HepG2 (cell line): ENCODE results near the gene CNNM2. TPM values are rescaled to one million over a fixed set of nuclear protein-coding genes. Genes with fewer than 3 reads are reported as not detected.
A peak's percentile ranks its signal among the peaks of the same experiment; 100 is the strongest.

Source experiments
- AKAP8 ChIP-seq: sonication (generic); formaldehyde crosslinking; IDR thresholded peaks from 2 replicates; pipeline ENCODE4 v1.5.1; 2020; ENCODE audit warnings: mild to moderate bottlenecking, missing genetic modification reagents
- BCL6 ChIP-seq: IDR thresholded peaks from 2 replicates; pipeline ENCODE4 v1.6.1; 2016; ENCODE audit warnings: missing genetic modification reagents, missing compliant biosample characterization
- CCAR2 ChIP-seq: fragments of 200-400 bp; formaldehyde crosslinking; optimal IDR thresholded peaks from 2 replicates; pipeline ENCODE3; 2018; ENCODE audit warnings: low read depth, mild to moderate bottlenecking, low read length, moderate library complexity
- CENPT ChIP-seq: sonication (generic); formaldehyde crosslinking; IDR thresholded peaks from 2 replicates; pipeline ENCODE4 v1.8.0; 2022; ENCODE audit warnings: low read depth, mild to moderate bottlenecking, moderate library complexity, missing genetic modification reagents
- DNMT1 ChIP-seq: sonication (generic); formaldehyde crosslinking; IDR thresholded peaks from 2 replicates; pipeline ENCODE4 v1.5.1; 2020; ENCODE audit warnings: mild to moderate bottlenecking, missing genetic modification reagents
- HNRNPLL ChIP-seq: fragments of 200-400 bp; formaldehyde crosslinking; IDR thresholded peaks from 2 replicates; pipeline ENCODE4 v1.6.1; 2017; ENCODE audit warnings: mild to moderate bottlenecking, low read depth, low read length; ENCODE audit not compliant: poor library complexity, severe bottlenecking
- NFE2 ChIP-seq: sonication (generic); formaldehyde crosslinking; IDR thresholded peaks from 2 replicates; pipeline ENCODE4 v1.4.0; 2020; ENCODE audit warnings: missing genetic modification reagents
- NFKB2 ChIP-seq: sonication (generic); formaldehyde crosslinking; IDR thresholded peaks from 2 replicates; pipeline ENCODE4 v1.4.0; 2020; ENCODE audit warnings: missing genetic modification reagents, borderline replicate concordance
- ONECUT2 ChIP-seq: sonication (generic); formaldehyde crosslinking; IDR thresholded peaks from 2 replicates; pipeline ENCODE4 v1.4.0; 2020; ENCODE audit warnings: missing genetic modification reagents
- PHF5A ChIP-seq: IDR thresholded peaks from one replicate; pipeline ENCODE4 v1.6.1; 2018; ENCODE audit warnings: low read depth, missing genetic modification reagents; ENCODE audit not compliant: unreplicated experiment
- SIN3A ChIP-seq: IDR thresholded peaks from 2 replicates; pipeline ENCODE4 v1.6.1; 2011; ENCODE audit warnings: low read depth, mild to moderate bottlenecking, control low read depth, low read length, borderline replicate concordance
- TEAD3 ChIP-seq: optimal IDR thresholded peaks from 2 replicates; pipeline ENCODE3; 2016; ENCODE audit warnings: borderline replicate concordance
- ZFY ChIP-seq: sonication (generic); formaldehyde crosslinking; IDR thresholded peaks from 2 replicates; pipeline ENCODE4 v1.4.0; 2020; ENCODE audit warnings: missing genetic modification reagents
- ZNF20 ChIP-seq: sonication (generic); formaldehyde crosslinking; IDR thresholded peaks from 2 replicates; pipeline ENCODE4 v1.4.0; 2020; ENCODE audit warnings: mild to moderate bottlenecking, moderate library complexity, missing genetic modification reagents
- ZNF572 ChIP-seq: sonication (generic); formaldehyde crosslinking; IDR thresholded peaks from 2 replicates; pipeline ENCODE4 v1.5.1; 2020; ENCODE audit warnings: mild to moderate bottlenecking, missing genetic modification reagents
- ZNF607 ChIP-seq: sonication (generic); formaldehyde crosslinking; IDR thresholded peaks from 2 replicates; pipeline ENCODE4 v1.5.1; 2020; ENCODE audit warnings: missing genetic modification reagents, mild to moderate bottlenecking, borderline replicate concordance
- ZNF747 ChIP-seq: sonication (generic); formaldehyde crosslinking; IDR thresholded peaks from 2 replicates; pipeline ENCODE4 v1.8.1; 2023; ENCODE audit warnings: missing genetic modification reagents, mild to moderate bottlenecking, borderline replicate concordance
- polyA plus RNA-seq, 8 experiments: library from polyadenylated mRNA; depleted of rRNA in 3 of 8; stranded (reverse) in 7 of 8; unstranded in 1 of 8; fragments of >200 nt; fragmentation: Illumina TruSeq in 4 of 8; extraction: Trizol in 4 of 8; gene quantifications; 2 replicates each; pipeline versions ENCODE4 v1.2.1 to v1.2.3, GENCODE V29; 2011 to 2016; ENCODE audit warnings: low read depth in 4 of 8, missing spikeins in 1 of 8, mixed read lengths in 1 of 8; ENCODE audit not compliant: insufficient read depth in 1 of 8
- total RNA-seq, 5 experiments: library from RNA; depleted of rRNA; stranded (reverse); fragments of >200 nt; fragmentation: Illumina TruSeq; extraction: Trizol; gene quantifications; 2 replicates each; pipeline ENCODE4 v1.2.3, GENCODE V29; 2016; ENCODE audit warnings: low read depth in 1 of 5
- TF ChIP-seq, protein P1 (sequence below): sonication (generic); formaldehyde crosslinking; IDR thresholded peaks from 2 replicates; pipeline ENCODE4 v1.9.0; 2021; ENCODE audit warnings: missing genetic modification reagents, borderline replicate concordance
- TF ChIP-seq, protein P2 (sequence below): sonication (generic); formaldehyde crosslinking; IDR thresholded peaks from 2 replicates; pipeline ENCODE4 v1.4.0; 2020; ENCODE audit warnings: missing genetic modification reagents, borderline replicate concordance
- TF ChIP-seq, protein P3 (sequence below): sonication (generic); formaldehyde crosslinking; conservative IDR thresholded peaks from 2 replicates; pipeline ENCODE4 v1.4.0; 2020; ENCODE audit warnings: mild to moderate bottlenecking, missing genetic modification reagents, moderate library complexity

The CNNM2 gene
- total and polyA plus RNA-seq, 2 of the 13 experiments (the other 11 are each of a cell fraction or from before 2014, with no cell fraction given) = 7.1 to 9.0 TPM

DNA sequence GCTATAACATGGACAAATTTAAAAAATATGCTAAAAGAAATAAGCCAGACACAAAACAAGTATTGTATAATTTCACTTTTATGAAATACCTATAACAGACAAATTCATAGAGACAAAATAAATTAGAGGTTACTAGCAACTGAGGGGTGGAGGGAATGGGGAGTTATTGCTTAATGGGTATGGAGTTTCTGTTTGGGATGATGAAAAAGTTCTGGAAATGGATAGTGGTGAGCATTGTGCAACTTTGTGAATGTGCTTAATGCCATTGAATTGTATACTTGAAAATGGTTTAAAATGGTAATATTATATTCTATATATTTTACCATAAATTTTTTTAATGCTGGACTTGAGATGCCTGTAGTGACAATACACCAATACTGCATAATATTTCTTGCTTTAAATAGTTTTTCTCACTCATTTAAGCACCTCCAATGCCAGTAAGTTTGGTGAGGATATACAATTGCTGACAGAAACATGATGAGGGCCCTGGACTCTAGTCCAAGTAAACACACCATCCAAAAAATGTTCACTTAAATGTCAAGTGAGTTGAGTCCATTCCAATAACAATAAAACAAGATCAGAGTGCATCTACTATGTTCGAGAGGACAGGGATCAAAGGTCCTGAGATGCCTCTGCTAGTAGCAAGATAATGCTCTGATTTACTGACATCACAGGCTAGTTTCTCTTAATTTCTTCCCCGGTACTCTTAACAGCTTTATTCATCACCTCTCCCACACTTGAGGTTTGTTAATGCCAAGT, 203.1 kb downstream of the CNNM2 start (continued):
- TF ChIP-seq, protein P1, sequence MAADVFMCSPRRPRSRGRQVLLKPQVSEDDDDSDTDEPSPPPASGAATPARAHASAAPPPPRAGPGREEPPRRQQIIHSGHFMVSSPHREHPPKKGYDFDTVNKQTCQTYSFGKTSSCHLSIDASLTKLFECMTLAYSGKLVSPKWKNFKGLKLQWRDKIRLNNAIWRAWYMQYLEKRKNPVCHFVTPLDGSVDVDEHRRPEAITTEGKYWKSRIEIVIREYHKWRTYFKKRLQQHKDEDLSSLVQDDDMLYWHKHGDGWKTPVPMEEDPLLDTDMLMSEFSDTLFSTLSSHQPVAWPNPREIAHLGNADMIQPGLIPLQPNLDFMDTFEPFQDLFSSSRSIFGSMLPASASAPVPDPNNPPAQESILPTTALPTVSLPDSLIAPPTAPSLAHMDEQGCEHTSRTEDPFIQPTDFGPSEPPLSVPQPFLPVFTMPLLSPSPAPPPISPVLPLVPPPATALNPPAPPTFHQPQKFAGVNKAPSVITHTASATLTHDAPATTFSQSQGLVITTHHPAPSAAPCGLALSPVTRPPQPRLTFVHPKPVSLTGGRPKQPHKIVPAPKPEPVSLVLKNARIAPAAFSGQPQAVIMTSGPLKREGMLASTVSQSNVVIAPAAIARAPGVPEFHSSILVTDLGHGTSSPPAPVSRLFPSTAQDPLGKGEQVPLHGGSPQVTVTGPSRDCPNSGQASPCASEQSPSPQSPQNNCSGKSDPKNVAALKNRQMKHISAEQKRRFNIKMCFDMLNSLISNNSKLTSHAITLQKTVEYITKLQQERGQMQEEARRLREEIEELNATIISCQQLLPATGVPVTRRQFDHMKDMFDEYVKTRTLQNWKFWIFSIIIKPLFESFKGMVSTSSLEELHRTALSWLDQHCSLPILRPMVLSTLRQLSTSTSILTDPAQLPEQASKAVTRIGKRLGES = no peak
- TF ChIP-seq DNMT1 (CRISPR knock-in tag) (no peak), CCAR2 (no peak), CENPT (no peak), HNRNPLL (no peak), ZNF747 (CRISPR knock-in tag) (no peak), TEAD3 (CRISPR knock-in tag) (peak; percentile 80), ZNF607 (CRISPR knock-in tag) (no peak), SIN3A (no peak), ZNF572 (CRISPR knock-in tag) (no peak), BCL6 (CRISPR knock-in tag) (peak; percentile 65; the same call in 1 of the 2 replicates), AKAP8 (no peak), NFKB2 (no peak), NFE2 (no peak), ZFY (CRISPR knock-in tag) (no peak), ZNF20 (no peak), ONECUT2 (CRISPR knock-in tag) (no peak), PHF5A (CRISPR knock-in tag) (no peak)
- TF ChIP-seq, protein P2, sequence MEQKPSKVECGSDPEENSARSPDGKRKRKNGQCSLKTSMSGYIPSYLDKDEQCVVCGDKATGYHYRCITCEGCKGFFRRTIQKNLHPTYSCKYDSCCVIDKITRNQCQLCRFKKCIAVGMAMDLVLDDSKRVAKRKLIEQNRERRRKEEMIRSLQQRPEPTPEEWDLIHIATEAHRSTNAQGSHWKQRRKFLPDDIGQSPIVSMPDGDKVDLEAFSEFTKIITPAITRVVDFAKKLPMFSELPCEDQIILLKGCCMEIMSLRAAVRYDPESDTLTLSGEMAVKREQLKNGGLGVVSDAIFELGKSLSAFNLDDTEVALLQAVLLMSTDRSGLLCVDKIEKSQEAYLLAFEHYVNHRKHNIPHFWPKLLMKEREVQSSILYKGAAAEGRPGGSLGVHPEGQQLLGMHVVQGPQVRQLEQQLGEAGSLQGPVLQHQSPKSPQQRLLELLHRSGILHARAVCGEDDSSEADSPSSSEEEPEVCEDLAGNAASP (CRISPR knock-in tag) = peak; percentile 70; the same call in 1 of the 2 replicates
- TF ChIP-seq, protein P3, sequence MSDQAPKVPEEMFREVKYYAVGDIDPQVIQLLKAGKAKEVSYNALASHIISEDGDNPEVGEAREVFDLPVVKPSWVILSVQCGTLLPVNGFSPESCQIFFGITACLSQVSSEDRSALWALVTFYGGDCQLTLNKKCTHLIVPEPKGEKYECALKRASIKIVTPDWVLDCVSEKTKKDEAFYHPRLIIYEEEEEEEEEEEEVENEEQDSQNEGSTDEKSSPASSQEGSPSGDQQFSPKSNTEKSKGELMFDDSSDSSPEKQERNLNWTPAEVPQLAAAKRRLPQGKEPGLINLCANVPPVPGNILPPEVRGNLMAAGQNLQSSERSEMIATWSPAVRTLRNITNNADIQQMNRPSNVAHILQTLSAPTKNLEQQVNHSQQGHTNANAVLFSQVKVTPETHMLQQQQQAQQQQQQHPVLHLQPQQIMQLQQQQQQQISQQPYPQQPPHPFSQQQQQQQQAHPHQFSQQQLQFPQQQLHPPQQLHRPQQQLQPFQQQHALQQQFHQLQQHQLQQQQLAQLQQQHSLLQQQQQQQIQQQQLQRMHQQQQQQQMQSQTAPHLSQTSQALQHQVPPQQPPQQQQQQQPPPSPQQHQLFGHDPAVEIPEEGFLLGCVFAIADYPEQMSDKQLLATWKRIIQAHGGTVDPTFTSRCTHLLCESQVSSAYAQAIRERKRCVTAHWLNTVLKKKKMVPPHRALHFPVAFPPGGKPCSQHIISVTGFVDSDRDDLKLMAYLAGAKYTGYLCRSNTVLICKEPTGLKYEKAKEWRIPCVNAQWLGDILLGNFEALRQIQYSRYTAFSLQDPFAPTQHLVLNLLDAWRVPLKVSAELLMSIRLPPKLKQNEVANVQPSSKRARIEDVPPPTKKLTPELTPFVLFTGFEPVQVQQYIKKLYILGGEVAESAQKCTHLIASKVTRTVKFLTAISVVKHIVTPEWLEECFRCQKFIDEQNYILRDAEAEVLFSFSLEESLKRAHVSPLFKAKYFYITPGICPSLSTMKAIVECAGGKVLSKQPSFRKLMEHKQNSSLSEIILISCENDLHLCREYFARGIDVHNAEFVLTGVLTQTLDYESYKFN (CRISPR knock-in tag) = peak; percentile 95
